Activated CD4-positive, alpha-beta T cell treated with anti-CD3 and anti-CD28 coated beads, Interleukin-2, amount 10 ng/mL, durations not matched to agents 24 days and 14 days (primary cell): ENCODE data around the gene SLC1A7. TPM values are rescaled to one million over a fixed set of nuclear protein-coding genes. Genes with fewer than 3 reads are reported as not detected.

Experiments used
- DNase-seq: peaks from one replicate; pipeline ENCODE4 v3.0.0; 2022
- H3K27ac Mint-ChIP-seq: one replicate; pipeline ENCODE4 v1.8.0; 2022; ENCODE audit warnings: mild to moderate bottlenecking, mixed read lengths
- H3K27me3 Mint-ChIP-seq: one replicate; pipeline ENCODE4 v1.8.0; 2022; ENCODE audit warnings: mixed read lengths
- H3K36me3 Mint-ChIP-seq: one replicate; pipeline ENCODE4 v1.8.0; 2022; ENCODE audit warnings: low read depth, mild to moderate bottlenecking, mixed read lengths
- H3K4me1 Mint-ChIP-seq: one replicate; pipeline ENCODE4 v1.8.0; 2021; ENCODE audit warnings: mixed read lengths
- H3K4me3 Mint-ChIP-seq: one replicate; pipeline ENCODE4 v1.8.0; 2022; ENCODE audit warnings: mild to moderate bottlenecking, moderate library complexity, mixed read lengths
- H3K9me3 Mint-ChIP-seq: one replicate; pipeline ENCODE4 v1.8.0; 2021; ENCODE audit warnings: mixed read lengths
- intact Hi-C: fragments of 100-400 bp; cut with micrococcal nuclease; formaldehyde crosslinking; loops from one replicate; pipeline ENCODE4 v1.15.1; 2023
- total RNA-seq: library from RNA; stranded (reverse); gene quantifications from 2 replicates; pipeline ENCODE4 v1.2.3, GENCODE V29; 2022

Gene SLC1A7
- total RNA-seq, 1 donor from 2014 or later = not detected

DNA sequence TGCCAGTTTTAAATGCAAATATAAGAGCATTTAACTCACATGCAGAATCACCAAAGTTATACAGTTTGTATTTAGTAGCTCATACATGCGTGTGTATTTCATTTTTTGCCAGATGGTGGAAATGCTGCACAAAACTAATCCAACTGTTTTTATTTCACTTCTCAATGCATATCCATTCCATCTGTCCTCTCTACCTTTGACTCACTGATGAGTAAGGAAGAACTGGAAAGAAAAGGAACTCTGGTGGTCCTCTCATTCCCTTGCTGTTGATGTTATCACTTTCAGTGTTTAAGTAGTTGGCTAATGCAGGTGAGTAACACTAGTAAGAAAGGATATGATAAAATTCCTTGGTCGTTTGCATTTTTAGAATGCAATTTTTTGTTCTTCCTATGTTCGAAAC, 5.7 kb upstream of the SLC1A7 start:
- peaks cover 6% of the 10 kb centered on the region for H3K27me3 Mint-ChIP-seq
- intact Hi-C loops = no loop called here

DNA sequence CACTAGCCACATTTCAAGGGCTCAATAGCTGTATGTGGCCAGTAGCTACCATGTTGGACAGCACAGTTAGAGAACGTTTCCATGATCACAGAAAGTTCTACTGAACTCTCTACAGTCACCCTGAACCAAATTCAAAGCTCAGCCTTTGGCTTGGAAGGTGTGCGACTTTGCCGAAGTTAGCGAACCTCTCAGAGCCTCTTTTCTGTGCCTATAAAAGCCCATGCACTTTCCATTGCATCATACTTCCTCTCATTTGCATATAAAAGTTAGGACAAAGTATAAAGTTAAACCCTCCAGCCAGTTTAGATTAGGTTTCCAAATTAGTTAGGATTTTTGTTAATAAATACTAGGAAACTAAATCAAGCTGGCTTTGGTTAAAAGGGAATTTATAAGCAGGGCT, 4.7 kb upstream of the SLC1A7 start:
- Mint-ChIP-seq H3K27me3 (peaks cover 3% of the 10 kb centered on the region), H3K36me3 (no peaks in the 10 kb centered on the region), H3K4me1 (no peaks in the 10 kb centered on the region), H3K4me3 (no peak overlapping the region), H3K27ac (no peak overlapping the region), H3K9me3 (no peaks in the 10 kb centered on the region)
- intact Hi-C loops = no loop called here
- no peak for DNase-seq

More for the DNA sequence above, 5.7 kb upstream of the SLC1A7 start:
- H3K27ac Mint-ChIP-seq = no peak overlapping the region
- H3K9me3 Mint-ChIP-seq = no peaks in the 10 kb centered on the region
- H3K36me3 Mint-ChIP-seq = no peaks in the 10 kb centered on the region
- H3K4me1 Mint-ChIP-seq = no peaks in the 10 kb centered on the region
- no peak overlapping the region for H3K4me3 Mint-ChIP-seq
- no peak for DNase-seq

DNA sequence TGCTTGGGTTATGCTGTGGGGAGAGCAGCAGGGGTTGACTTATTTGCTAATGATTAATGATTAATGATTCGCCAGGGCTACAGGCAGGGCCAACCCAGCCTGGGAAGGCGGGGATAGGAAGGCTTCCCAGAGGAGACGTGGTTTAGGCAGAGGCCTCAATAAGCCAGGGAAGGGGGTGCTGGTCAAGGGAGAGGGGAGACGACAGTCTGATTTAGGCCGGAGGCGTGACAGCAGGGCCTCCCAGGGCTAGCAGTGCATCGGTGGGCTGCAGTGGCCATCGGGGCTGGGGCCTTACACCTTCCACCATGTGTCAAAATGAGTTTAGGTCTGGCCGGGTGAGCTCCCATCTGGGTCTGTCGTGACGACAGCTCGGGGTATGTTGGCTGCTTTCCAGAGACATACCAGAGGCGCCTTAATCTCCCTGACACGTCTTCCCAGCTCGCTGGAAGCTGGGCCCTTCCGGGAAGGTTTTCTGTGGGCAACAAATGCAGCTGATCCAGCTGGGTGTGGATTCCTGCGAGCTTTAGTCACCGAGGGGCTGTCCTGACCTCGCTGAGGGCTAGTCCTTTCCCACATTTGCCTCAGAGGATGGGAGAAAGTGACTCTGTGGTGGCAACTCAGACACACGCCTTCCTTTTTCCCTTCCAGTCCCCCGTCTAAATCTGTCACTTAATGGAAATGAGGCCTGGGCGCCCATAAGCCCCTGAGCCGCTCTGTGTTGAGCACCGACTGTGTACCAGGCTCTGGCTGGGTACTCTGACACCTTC, 3.7 kb upstream of the SLC1A7 start:
- H3K4me1 Mint-ChIP-seq = no peaks in the 10 kb centered on the region
- intact Hi-C loops = no loop called here
- DNase-seq = no peak
- no peaks in the 10 kb centered on the region for H3K9me3 Mint-ChIP-seq
- no peak overlapping the region for H3K4me3 Mint-ChIP-seq
- no peak overlapping the region for H3K27ac Mint-ChIP-seq
- no peaks in the 10 kb centered on the region for H3K36me3 Mint-ChIP-seq
- H3K27me3 Mint-ChIP-seq = peaks cover 3% of the 10 kb centered on the region

DNA sequence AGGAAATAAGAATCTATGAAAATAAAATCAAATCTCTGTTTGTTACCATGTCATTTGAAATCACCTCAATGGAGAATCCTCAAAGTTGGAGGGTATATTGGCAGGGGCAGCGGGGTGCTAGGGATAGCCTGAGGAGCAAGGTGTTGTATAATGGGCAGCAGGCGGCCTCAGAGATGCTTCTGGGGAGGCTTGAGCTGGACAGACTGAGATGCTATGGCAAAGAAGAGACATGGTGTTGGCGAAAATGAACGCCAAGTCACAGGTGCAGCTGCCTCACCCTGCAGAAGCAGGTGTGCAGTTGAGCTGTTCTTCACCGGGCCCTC, 3.1 kb upstream of the SLC1A7 start:
- Mint-ChIP-seq H3K9me3 (no peaks in the 10 kb centered on the region), H3K36me3 (no peaks in the 10 kb centered on the region), H3K4me1 (no peaks in the 10 kb centered on the region), H3K27ac (no peak overlapping the region), H3K27me3 (peaks cover under 1% of the 10 kb centered on the region), H3K4me3 (no peak overlapping the region)
- intact Hi-C loops = no loop called here
- no peak for DNase-seq

DNA sequence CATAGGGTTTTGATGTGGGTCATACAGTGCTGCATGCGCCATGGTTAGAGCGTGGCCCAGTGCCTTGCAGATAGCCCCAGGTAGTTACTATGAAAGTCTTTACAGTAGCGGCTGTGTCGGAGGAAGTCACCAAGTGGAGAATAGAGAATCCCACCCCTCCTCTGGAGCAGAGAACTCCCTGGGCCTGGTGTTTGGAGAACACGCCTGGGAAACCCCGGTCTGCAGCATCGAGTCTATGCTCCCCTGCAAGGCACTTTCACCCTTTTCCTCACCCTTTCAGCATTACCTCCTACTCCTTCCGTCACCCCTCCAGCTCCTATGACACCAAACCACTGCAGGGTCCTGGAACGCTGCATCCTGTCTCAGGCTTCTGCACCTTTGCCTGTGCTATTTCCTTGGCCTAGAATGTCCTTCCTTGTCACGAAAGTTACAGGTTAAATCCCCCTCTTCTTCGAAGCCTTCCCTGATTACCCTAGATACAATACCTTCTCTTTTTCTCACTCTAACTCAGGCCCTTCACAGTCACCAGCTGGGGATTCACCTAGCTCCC, 2.7 kb upstream of the SLC1A7 start:
- H3K4me1 Mint-ChIP-seq = no peaks in the 10 kb centered on the region
- intact Hi-C loops = no loop called here

DNA sequence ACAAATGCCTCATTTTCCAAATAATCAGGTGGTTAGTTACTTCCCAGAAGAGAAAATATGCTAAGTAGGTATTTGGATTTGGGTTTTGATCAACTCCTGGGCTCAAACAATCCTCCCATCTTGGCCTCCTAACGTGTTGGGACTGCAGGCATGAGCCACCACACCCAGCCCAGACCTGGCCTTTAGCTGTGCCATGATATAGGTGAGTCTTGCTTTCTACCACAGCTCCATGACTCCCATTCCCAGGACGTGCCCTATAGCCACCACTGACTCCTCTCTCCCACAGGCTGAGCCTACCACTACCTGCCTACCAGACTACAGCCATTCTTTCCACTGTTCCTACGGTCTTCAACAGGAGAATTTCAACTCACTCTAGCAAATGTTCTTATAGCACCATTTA, 1.8 kb upstream of the SLC1A7 start:
- intact Hi-C loops = no loop called here
- DNase-seq = no peak
- Mint-ChIP-seq H3K4me1 (no peaks in the 10 kb centered on the region), H3K27me3 (no peaks in the 10 kb centered on the region), H3K27ac (no peak overlapping the region), H3K36me3 (no peaks in the 10 kb centered on the region), H3K4me3 (no peak overlapping the region), H3K9me3 (no peaks in the 10 kb centered on the region)

More for the DNA sequence above, 2.7 kb upstream of the SLC1A7 start:
- DNase-seq = no peak
- Mint-ChIP-seq H3K36me3 (no peaks in the 10 kb centered on the region), H3K9me3 (no peaks in the 10 kb centered on the region), H3K27ac (no peak overlapping the region), H3K27me3 (no peaks in the 10 kb centered on the region), H3K4me3 (no peak overlapping the region)

DNA sequence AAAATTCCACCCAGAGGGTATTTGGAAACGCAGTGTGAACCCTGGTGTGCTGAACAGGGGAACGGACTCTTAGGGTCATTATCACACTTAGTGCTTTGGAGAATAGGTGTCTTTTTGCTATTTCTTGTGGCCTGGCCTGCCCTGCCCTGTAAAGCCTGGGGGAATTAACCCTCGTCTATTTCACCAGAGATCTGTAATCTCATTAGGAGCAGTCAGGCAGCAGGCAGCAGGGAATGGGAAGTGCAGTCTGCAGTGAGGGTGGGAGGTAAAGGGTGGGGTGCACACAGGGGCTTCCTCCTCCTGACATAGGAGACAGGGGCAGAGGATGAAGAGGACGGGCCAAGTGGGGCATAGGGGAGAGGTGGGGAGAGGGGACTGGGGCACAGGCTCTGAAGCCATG, 1.1 kb upstream of the SLC1A7 start:
- intact Hi-C loops = no loop called here
- Mint-ChIP-seq H3K27ac (no peak overlapping the region), H3K4me3 (no peak overlapping the region), H3K27me3 (no peaks in the 10 kb centered on the region), H3K4me1 (no peaks in the 10 kb centered on the region), H3K9me3 (no peaks in the 10 kb centered on the region), H3K36me3 (no peaks in the 10 kb centered on the region)
- no peak for DNase-seq

DNA sequence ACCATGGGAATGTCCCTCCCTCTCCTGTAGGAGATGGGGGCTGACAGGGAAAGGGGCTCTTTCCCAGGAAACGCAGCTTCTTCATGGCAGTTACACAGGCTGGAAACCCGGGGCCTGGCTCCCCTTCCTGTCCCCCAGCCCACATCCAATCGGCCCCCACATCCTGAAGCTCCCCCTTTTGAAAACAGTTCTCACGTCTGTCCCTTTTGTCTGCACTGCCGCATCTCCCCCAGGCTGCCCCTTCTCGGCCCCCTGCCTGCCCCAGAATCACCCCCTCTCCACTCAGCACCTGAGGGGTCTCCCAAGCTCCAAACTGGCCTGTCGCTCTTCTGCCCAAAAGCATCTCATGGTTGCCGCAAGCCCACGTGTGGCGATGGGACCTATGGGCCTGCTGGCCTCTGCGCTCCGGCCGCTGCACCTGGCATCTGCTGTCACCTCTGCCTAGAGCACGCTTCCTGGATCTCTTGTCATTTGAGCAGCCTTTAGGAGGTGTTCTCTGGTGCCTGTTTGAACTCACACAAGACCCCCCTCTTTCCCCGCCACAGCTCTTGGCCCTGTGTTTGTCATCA, 867 bp downstream of the SLC1A7 start:
- Mint-ChIP-seq H3K27ac (no peak overlapping the region), H3K27me3 (no peaks in the 10 kb centered on the region), H3K36me3 (peaks cover 2% of the 10 kb centered on the region), H3K4me1 (no peaks in the 10 kb centered on the region), H3K9me3 (peaks cover 7% of the 10 kb centered on the region), H3K4me3 (no peak overlapping the region)
- no peak for DNase-seq
- intact Hi-C loops = no loop called here

DNA sequence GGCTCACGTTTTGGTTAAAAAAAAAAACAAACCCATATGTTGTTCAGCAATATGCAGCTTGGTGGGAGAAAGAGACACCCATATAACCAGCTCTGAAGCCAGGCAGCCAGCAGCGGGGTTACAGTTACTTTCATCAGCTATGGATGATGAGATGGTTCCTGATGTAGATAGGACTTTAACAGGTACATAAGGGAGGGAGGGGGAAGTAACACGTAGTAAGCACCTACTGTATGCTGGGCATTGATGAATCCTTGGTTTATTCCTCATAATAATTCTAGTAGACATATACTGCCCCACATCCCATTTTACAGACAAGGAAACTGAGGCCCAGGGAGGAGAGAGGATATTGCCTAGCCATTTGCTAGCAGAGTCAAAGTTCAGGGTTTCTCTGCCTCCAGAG, 2.0 kb downstream of the SLC1A7 start:
- H3K27me3 Mint-ChIP-seq = no peaks in the 10 kb centered on the region
- no peaks in the 10 kb centered on the region for H3K4me1 Mint-ChIP-seq
- H3K27ac Mint-ChIP-seq = no peak overlapping the region
- no peak overlapping the region for H3K4me3 Mint-ChIP-seq
- DNase-seq = no peak
- peaks cover 7% of the 10 kb centered on the region for H3K9me3 Mint-ChIP-seq
- intact Hi-C loops = no loop called here
- H3K36me3 Mint-ChIP-seq = peaks cover 2% of the 10 kb centered on the region

DNA sequence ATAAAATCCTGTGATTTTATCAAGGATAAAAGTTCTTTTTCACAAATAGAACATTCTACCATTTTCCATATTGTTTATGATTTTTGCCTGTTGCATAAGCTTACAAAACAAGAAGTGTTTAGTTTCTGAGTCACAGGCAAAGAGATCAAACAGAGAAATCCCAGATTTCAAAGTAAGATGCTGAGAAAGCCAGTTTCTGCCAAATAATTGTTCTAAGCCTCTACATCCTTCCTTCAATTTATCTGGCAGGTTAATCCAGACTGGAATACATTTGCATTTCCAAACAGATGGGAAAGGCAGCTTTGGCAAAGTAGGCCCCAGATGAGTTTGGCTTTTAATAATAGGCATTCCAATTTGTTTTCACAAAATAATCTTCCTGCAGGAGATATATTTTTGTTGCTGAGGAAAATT, 2.5 kb downstream of the SLC1A7 start:
- H3K27me3 Mint-ChIP-seq = no peaks in the 10 kb centered on the region
- H3K27ac Mint-ChIP-seq = no peak overlapping the region
- no peak overlapping the region for H3K4me3 Mint-ChIP-seq
- DNase-seq = no peak
- peaks cover 2% of the 10 kb centered on the region for H3K36me3 Mint-ChIP-seq
- intact Hi-C loops = no loop called here
- H3K4me1 Mint-ChIP-seq = no peaks in the 10 kb centered on the region
- peaks cover 7% of the 10 kb centered on the region for H3K9me3 Mint-ChIP-seq

DNA sequence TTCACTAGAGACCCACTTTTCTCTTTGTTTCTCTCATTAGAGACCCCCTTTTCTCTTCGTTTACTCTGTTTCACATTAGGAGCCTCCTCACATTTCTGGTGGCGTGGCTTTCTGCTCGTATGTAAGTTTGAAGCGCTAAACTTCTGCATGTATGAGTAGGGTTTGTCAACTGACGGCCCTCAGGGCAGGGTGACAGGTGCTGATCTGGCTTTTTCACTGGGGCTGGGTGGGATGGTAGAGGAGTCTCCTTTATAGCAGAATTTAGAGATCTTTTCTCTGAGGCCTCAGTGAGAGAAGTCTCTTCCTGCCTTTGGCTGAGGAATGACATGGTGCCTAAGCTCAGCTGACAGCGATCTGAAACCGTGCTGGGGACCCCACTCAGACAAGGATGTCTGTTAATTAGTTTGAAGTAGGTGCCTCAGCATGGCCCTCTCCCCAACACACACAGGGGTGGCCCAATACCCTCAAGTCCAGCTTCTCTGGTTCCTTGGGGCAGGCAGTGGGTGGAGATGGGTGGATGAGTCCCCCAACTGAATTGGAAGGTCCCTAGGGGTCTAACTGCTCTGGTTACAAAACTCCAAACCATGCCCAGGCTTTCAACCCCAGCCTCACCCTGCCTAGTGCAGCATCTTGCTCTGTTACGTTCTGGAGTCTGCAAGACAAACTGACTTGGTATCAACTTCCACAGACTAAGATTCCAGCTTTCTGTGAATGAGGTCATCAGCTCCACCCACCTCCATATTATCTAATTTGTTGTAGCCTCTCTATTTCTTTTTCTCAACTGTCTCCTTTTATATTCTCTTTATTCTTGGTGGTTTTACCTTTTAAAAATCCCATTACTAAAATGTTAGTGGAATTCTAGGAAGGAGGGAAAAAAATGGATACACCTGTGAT, 3.2 kb downstream of the SLC1A7 start:
- Mint-ChIP-seq H3K4me1 (no peaks in the 10 kb centered on the region), H3K4me3 (no peak overlapping the region), H3K36me3 (peaks cover 2% of the 10 kb centered on the region), H3K9me3 (peaks cover 7% of the 10 kb centered on the region), H3K27ac (no peak overlapping the region), H3K27me3 (no peaks in the 10 kb centered on the region)
- intact Hi-C loops = no loop called here
- no peak for DNase-seq

DNA sequence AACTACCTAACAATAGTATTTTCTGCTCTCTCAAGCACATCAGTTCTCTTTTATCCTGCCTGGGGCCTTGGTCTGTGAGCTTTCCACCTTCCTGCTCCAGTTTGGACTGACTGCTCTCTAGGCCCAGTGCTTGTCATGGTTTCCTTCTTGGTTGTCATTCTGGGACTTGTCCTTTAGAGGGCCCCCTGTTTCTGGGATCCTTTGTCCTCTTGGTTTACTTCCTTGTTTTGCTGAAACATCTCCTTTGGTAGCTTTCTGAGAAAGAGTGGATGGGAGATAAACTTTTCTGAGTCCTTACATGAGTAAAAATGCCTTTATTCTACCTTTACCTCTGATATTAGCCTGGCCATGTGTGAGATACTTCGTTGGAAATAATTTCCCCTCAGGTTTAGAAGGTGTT, 4.7 kb downstream of the SLC1A7 start:
- Mint-ChIP-seq H3K36me3 (peaks cover 2% of the 10 kb centered on the region), H3K4me1 (no peaks in the 10 kb centered on the region), H3K27me3 (no peaks in the 10 kb centered on the region), H3K27ac (no peak overlapping the region), H3K4me3 (no peak overlapping the region), H3K9me3 (peaks cover 7% of the 10 kb centered on the region)
- DNase-seq = no peak
- intact Hi-C loops = no loop called here

DNA sequence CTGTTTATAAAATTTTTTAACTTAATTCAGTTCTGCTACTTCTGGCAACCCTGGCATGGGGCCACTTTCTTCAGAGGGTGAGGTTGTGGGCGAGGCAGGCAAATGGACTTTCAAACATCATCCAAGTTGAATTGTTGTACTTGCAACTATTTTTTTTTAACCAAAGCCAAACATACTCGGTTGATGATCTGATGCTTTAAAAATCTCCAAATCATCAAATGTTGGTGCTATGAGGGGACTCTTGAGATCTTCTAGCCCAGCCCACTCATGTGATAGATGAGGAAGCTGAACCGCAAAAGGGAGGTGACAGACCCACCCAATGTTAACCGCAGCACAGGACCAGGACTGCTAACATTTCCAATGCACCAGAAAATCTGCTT, 6.7 kb downstream of the SLC1A7 start:
- peaks cover 7% of the 10 kb centered on the region for H3K9me3 Mint-ChIP-seq
- H3K36me3 Mint-ChIP-seq = peaks cover 2% of the 10 kb centered on the region
- H3K4me3 Mint-ChIP-seq = no peak overlapping the region
- no peaks in the 10 kb centered on the region for H3K4me1 Mint-ChIP-seq
- no peak for DNase-seq
- H3K27ac Mint-ChIP-seq = no peak overlapping the region
- intact Hi-C loops = no loop called here
- no peaks in the 10 kb centered on the region for H3K27me3 Mint-ChIP-seq
